ENCODE measurements around the gene USP5.

GRCh38 chr12:6902448-6902847 is 50.5 kb downstream of the USP5 start:
- TF ChIP-seq, protein P1, sequence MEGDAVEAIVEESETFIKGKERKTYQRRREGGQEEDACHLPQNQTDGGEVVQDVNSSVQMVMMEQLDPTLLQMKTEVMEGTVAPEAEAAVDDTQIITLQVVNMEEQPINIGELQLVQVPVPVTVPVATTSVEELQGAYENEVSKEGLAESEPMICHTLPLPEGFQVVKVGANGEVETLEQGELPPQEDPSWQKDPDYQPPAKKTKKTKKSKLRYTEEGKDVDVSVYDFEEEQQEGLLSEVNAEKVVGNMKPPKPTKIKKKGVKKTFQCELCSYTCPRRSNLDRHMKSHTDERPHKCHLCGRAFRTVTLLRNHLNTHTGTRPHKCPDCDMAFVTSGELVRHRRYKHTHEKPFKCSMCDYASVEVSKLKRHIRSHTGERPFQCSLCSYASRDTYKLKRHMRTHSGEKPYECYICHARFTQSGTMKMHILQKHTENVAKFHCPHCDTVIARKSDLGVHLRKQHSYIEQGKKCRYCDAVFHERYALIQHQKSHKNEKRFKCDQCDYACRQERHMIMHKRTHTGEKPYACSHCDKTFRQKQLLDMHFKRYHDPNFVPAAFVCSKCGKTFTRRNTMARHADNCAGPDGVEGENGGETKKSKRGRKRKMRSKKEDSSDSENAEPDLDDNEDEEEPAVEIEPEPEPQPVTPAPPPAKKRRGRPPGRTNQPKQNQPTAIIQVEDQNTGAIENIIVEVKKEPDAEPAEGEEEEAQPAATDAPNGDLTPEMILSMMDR (IDR thresholded peaks at IDR 0.05) = no peak
- TF ChIP-seq POLR2A (IDR thresholded peaks at IDR 0.05) = no peak

All from breast epithelium (tissue), 3 donors.